G401.6 (cell line): ENCODE measurements around the gene FAM20A.

ENCODE experiments used
- FAIRE-seq: peaks from 2 replicates; lab custom pipeline; 2012; peaks lifted over from hg19 to GRCh38; lab: Jason Lieb, UNC

Gene FAM20A

DNA sequence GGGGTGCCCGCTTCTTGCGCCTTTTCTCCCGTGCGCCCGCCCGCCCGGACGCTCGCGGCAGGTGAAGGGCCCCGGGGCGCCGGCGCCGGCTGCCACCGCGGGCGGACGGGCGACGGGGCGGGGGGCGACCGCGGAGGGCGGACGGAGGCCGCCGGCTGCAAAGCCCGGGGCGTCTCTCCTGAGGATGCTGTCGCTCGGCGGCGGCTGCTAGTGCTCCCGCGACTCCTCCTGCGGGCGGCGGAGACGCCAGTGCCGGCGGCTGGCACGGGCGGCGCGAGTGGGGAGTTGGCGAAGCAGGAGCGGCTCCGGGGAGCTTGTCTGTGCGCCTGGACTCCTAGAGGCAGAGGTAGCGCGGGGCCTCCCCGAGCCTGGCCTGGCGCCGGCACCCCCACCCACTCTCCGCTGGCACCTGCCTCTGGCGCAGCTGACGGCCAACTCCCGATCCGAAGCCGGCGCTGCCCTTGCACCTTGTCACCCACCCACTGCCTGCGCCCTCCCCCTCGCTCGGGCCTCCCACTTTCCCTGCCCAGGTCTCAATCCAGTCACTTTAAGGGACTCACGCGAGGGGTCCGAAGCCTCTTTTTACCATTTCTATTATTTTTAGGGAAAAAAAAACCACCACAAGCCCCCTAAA lies at the start of gene FAM20A:
TSS of gene FAM20A (minus strand) at position 437 of the 634 bp plus-strand sequence. CDS start 701 bp downstream, outside the sequence.
- FAIRE-seq = no peak

DNA sequence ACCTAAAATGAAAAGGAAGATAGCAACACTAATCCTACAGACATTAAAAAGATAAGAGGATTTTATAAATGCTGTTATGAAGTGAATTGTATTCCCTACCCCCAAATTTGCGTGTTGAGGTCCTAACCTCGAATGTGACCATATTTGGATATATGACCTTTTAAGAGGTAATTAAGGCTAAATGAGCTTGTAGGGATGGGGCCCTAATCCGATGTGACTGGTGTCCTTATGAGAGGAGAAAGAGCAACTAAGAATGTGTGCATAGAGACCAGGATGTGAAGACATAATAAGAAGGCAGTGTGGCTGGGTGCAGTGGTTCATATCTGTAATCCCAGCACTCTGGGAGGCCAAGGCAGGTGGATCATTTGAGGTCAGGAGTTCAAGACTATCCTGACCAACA lies 48.2 kb upstream of the FAM20A start:
- no peak for FAIRE-seq

DNA sequence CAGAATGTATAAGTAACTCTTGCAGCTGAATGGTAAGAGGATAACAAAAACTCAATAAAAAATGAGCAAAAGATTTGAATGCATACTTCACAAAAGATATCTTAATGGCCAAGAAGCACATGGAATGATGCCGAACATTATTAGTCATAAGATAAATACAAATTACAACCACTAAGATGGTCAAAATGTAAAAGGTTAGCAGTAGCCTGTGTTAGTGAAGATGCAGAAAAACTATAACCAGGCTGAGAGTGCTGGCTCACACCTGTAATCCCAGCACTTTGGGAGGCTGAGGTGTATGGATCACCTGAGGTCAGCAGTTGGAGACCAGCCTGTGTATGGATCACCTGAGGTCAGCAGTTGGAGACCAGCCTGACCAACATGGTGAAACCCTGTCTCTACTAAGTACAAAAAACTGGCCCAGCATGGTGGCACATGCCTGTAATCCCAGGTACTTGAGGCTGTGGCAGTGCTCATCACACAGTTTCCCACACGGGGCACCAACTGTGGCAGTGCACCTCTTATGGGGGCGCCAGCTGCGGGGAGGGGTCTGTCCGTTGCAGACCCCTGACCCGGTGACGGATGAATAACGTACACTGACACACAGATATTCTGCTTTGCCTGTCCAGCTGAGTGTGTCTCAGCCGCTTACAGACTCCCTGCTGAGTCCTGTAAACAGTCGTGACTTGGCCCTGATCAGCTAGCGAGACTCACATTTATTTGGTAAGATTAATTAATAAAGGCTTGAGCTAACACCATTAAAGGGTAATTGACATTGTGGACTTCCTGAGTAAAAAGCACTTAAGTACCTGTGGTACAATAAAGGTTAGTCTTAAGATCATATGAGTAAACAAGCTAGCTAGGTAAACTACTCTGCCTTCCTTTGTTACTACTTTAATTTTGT lies 45.7 kb upstream of the FAM20A start:
- FAIRE-seq = no peak

DNA sequence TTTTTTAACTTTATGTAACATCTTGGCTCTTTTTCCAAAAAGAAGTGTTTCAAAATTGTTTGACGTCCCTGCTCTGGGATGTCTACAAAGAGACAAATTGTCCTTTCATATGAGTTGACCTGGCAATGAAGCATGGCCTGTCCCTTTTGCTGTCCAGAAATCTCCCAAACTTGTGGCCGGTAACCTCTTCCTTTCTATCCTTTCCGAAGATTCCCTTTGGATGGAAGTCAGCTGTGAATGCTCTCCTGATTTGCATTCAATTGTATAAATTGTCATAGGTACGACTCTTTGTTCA lies 40.9 kb upstream of the FAM20A start:
- no peak for FAIRE-seq

DNA sequence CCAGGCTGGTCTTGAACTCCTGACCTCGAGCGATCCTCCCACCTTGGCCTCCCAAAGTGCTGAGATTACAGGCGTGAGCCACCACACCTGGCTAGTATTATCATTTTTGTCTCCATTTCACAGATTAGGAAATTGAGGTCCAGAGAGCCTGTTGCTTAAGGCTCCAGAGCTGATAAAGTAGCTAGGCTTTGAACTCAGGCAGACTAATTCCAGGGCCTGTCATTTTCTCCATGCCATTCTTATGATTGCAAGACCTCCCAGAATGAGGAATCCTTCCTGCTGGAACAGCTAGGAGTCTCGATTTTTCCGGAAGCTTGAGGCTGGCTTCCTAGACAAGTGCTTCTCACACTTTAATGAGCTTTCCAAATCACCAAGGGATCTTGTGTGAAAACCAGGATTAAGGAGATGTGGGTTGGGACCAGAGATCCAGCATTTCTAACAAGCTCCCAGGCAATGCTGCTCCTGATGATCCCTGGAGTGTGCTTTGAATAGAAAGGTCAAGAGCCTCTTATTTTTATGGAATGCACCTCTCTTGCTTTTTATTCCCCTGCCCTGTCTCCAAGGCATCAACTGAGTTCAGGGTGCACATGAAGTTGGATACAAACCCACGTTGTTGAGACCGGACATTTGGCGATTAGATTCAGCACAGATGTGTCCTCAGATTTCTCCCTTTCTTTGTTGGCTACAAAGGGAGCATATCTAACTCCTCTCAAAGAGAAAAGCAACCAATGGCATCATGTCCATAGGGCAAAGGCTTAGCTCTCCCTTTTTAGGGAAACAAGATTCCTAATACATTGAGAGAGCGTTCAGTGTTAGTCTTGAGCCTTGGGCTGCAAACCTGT lies 40.3 kb upstream of the FAM20A start:
- no peak for FAIRE-seq

DNA sequence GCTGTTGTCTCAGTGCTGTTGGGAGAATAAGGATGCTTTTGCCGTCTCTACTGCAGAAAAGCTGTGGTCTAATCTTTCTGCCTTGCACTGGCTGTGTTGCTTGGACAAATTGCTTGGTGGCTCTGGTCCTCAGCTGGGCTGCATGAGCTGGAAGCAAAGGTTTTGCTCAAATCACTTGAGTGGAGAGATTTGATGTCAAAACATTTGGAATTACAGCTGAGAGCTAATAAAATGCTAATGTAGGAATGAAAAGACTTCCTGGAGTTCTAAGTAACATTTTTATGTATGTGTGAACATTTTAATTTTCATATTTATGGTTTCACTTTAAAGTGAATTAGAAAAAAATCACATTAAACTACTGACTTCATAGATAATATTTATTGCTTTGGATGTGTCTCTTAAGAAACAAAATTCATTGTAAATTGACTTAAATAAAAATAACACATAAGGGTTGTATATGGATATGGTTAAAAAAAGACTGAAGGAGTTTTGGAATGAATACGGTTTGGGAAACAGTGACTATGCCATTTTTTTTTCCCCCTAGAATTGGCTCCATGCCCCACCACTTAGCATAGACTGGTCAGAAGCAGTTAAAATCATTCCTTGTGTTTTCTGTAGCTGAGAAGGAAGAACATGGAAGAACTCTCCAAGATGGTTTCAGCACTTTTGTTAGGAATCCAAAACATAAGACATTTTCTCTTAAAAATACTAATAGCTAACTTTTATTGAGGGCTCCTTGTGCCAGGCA lies 39.2 kb upstream of the FAM20A start:
- FAIRE-seq = no peak

DNA sequence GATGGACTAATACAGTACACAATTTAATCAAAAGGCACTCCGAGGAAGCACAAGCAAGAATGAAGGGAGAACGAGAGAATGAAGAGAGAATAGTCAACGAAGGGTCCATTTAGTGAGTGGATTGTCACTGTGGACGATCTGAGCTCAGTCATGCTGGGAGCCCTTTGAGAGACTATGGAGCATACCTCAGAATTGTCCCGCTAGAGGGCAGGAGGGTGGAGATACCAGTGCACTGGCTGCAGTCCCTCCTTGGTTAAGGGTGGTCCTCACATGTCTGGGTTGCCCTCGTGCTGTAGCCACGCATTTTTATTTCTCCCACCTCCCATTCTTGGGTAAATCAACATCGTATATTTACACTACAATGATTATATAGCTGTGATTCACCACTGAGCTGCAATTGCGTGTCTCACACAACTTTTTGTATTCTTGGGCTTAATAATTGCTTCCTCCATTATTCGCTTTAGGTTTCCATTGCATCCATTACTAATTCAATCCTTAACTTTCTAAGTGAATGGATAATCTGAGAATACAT lies 33.2 kb upstream of the FAM20A start:
- no peak for FAIRE-seq

DNA sequence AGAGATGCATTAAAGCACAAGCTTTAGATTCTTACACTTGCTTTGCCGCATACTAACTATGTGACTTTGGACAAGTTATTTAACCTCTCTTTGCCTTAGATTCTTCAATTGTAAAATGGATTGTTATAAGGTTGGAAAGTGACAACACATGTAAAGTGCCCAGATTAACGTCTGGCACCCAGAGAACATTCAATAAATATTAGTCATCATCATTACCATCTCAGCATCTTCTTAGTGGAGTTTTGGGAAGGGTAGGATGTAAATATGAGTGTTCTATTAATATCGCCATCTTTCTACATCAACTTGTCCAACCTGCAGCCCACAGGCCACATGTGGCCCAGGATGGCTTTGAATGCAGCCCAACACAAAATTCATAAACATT lies 27.4 kb upstream of the FAM20A start:
- FAIRE-seq = no peak

DNA sequence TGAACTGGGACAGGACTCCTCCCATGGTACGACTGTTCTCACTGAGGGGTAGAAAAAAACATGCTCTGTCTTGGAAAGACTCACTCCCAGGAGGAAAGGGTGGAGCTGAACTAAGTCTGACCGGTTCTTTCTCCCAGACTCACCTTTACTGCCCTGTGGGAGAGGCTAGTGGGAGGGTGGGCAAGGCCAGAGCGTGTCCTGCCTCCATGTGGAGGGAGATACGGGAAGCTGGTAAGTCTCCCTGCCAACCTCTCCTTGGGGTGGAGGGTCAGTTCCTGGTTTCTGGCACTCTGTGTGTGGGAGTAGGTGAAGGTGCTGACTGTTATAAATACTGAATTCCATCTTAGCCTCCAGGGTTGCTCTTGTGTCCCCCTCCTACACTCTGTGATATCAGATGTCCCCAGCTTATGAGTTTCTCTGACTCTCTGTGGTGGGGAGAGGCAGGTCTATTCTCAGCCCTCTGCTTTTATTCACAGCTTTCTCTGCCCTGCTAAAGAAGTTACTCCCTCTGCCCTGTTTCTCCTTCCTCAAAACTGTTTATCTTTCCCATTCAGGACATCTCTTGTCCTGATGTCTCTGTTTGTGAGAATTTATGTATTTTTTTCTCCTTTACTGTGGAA lies 26.9 kb upstream of the FAM20A start:
- FAIRE-seq = no peak

DNA sequence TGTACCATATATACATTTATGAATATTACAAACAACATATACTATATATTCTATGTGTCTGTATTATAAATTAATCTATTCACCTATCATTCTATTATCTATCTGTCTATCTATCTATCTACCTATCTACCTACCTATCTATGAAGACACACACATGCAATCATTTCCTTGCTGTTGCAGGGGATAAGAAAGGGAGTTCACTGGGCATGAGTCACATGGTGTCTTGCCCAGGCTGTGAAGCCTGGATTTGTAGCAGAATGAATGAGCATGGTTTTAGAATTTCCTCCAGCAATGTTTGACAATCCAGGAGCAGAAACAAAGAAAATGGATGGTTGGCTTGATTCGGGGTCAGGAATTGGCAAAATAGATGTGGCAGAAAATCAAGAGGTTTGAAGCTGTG lies 23.2 kb upstream of the FAM20A start:
- no peak for FAIRE-seq

DNA sequence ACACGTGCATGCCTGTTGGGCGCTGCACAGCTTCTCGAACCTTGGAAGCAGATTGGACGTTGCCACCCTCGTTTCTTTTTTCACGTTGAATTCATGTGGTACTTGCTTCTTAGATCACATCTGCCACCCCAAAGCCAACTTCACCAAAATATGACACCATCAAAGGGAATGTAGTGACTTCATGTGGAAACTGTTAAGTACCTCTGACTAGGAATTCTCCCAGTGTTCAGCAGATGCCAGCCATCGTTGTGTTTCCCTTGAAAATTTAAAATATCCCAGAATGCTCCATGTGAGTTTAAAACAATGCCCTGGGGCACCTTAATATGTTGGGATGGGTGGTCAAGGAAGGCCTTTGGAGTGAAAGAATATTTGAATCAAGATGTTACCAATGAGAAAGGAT lies 22.6 kb upstream of the FAM20A start:
- FAIRE-seq = no peak

DNA sequence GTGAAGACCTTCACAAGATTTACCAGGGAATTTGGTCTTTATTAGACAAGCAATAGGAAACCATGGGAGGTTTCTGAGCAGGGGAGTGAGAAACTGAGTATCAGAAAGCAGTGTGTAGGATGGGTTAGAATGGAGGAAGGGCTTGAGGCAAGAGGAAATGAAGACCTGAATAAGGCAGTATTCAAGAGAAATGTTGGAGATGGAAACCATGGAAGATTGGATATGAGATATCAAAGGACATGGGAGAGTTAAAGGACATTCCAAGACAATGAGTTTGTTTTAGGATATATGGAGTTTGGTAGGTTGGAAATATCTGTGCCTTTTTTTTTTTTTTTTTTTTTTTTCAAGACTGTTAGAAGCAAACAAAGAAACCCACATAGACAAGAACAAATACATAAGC lies 21.3 kb upstream of the FAM20A start:
- no peak for FAIRE-seq

DNA sequence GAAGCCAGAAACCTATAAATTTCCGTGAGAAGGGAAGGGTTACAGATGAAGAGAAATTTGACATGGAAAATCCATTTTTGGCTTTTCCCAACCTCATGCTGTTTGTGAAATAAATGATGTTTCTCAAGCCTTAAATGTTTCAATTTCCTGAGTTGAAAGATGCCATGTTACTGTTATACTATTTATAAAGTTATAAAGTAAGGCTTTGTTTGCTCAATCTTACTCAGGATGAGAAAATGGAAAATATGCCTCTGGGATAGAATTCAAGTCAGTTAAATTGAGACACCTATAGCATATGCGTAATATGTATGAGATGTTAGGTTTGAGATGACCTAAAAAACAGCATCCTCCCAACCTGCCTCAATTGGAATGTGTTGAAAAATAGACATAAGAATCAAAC lies 19.9 kb upstream of the FAM20A start:
- no peak for FAIRE-seq

DNA sequence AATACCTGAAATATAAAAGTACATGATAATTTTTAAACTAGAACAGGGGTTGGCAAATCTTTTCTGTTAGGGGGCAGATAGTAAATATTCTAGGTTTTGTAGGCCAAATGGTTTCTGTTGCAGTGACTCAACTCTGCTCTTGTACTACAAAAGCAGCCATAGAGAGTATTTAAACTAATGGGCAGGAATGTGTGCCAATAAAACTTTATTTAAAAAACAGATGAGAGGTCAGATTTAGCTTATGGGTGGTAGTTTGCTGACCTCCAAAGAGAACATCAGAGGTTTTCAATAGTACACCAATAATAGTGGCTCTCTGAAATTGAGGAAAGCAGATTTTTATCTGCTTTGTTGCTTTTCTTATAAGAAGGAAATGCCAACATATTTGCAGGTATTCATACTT lies 15.2 kb upstream of the FAM20A start:
- FAIRE-seq = no peak

DNA sequence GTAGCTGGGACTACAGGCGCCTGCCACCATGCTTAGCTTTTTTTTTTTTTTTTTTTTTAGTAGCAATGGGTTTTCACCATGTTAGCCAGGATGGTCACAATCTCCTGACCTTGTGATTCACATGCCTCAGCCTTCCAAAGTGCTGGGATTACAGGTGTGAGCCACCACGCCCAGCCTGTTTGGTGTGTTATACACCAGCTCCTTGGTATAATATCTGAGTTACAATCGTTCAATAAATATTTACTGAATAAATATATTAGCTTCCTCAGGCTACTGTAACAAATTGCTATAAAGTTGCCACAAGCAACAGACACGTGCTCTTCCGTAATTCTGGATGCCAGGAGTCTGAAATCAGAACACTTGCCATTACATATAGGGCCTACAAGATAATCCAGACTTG lies 13.6 kb upstream of the FAM20A start:
- no peak for FAIRE-seq

DNA sequence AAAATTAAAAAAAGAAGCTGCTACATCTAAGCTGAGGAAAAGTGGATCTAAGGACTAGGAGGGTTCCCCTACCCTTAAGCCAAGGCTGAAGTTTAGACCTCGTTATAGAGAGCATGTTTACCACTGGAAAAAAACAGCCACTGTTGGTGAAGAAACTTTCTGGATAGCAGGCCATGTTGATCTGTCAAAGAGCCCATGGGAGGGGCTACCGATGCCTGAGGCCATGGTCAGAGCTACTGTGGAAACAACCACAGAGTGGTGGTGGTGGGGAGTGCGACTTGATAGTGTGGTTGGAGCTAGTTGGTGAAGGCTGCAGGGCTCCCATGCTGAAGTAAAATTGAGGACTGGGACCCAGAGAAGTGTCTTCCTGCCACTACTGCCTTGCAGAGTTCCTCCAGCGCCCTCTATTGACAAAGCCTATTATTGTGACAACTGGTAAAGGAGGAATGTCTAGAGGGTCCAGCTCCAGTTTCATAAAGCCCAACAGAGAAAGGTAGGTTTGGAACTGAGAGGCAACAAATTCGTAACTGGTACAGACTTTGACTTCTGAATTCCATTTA lies 12.7 kb upstream of the FAM20A start:
- FAIRE-seq = no peak

DNA sequence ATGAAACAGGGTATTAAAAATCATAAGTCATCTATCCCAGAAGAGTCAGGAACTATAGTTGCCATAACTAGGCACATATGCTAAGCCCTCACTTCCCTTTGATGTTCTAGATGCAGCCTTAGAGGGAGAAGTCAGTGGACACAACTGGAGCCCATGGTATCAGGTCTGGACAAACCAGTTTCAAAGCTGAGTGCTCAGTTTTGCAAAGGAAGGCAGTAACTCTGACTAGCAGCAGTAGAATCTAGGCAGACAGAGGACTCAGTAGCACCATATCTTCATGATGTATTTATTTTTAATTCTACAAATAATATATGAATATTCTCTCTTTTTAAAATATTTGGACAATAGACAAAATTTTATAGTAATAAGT lies 11.7 kb upstream of the FAM20A start:
- FAIRE-seq = no peak

DNA sequence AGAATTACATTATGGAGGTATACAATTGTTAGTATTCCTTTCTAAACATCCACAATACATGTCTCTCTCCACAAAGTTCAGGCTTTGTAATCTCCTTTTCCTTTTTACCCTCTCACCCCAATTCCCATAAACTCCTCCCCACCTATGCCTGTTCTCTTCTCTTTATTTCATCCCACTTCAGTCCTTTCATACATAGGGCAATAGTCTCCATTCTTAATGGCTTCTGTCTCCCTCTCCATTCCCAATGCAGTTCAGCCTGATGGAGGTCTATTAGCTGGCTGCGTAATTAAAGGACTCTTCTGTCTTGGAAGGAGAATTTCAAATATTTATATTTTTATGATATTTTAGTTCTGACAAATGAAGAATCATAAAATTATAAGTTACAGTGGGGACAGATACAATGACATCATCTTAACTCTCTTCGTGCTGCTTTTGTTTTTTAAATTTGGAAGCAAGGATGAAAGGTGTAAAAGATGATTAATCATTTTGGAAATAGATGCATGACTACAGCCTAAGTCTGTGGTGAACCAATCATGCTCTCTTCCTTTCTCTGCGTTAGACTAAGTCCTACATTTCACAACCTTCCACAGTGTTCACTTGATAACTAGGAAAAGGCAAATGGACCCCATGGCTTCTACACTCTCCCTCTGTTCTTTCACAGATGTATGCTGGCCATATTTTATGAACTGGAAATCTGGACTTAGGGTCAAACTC lies 11.2 kb upstream of the FAM20A start:
- no peak for FAIRE-seq

DNA sequence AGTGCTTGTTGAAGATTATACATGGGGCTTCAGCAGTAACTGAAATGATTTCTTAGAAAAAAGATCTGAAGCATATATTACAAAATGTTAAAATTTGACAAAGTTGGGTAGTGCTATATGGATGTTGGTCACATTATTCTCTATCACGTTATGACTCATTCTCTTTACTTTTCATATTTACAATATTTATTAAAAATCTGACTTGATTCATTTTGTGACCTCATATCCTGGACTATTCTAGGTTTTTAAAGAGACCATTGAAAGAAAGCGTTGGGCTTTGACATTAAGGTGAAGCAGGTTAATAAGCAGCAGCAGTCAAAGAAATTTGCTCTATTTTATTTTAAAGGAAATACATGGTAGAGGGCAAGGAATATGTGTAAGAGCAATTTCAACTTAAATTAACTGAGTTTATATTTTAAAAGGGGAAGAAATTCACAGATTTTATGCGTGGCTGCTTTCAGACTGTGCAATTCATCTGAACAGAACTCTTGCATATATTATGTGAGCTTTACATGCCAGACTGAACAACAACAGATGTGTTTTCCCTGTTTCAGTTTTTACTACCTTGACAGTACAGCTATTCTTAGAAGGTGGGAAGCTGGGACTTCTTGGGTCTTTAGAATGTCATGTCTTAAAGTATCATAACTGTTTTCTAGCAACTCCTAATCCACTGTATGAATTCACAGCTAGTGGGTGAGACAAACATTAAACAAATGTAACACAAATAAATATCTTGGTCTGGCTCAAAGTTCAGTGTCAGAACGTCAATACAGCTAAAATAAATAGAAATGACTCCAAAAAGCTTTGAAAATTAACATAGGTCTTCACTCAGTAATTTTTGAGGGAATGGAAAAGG lies 10.4 kb upstream of the FAM20A start:
- no peak for FAIRE-seq

DNA sequence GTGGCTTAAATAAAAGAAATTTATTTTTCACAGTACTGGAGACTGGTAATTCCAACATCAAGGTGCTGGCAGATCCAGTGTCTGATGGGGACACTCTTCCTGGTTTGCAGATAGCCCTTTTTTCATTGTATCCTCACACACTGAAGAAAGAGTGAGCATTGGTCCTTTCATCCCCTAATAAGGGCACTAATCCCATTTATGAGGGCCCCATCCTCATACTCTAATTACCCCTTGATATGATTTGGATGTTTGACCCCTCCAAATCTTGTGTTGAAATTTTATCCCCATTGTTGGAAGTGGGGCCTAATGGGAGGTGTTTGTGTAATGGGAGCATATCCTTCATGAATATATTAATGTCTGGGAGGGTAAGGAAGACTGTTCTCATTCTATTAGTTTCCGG lies 9.4 kb upstream of the FAM20A start:
- no peak for FAIRE-seq
